GM19467 (cell line): ENCODE measurements around the gene SEL1L2.

Experiments
- ATAC-seq: cut with Tn5 transposase; IDR thresholded peaks from one replicate; pipeline ENCODE4 v1.9.1; 2021; ENCODE audit warnings: mild to moderate bottlenecking, moderate library complexity; ENCODE audit not compliant: unreplicated experiment

Gene SEL1L2

GRCh38 chr20:13821876-13822275 is 168.5 kb downstream of the SEL1L2 start:
- no peak for ATAC-seq

- ATAC-seq, result peak; percentile 84
Observed at GRCh38 chr20:13819885-13820645, 170.3 kb downstream of the SEL1L2 start.

GRCh38 chr20:13817342-13817741 is 173.1 kb downstream of the SEL1L2 start:
- no peak for ATAC-seq

GRCh38 chr20:13816757-13817156 is 173.7 kb downstream of the SEL1L2 start:
- ATAC-seq, result no peak

- no peak for ATAC-seq
Observed at GRCh38 chr20:13814672-13815071, 175.7 kb downstream of the SEL1L2 start.

- no peak for ATAC-seq
Observed at GRCh38 chr20:13813910-13814309, 176.5 kb downstream of the SEL1L2 start.

GRCh38 chr20:13810446-13810845 is 180.0 kb downstream of the SEL1L2 start:
- no peak for ATAC-seq

GRCh38 chr20:13809855-13810254 is 180.6 kb downstream of the SEL1L2 start:
- ATAC-seq, result no peak

- ATAC-seq, result no peak
Observed at GRCh38 chr20:13809373-13809772, 181.0 kb downstream of the SEL1L2 start.

GRCh38 chr20:13800728-13801134 is 189.7 kb downstream of the SEL1L2 start:
- ATAC-seq, result no peak

- ATAC-seq, result no peak
Observed at GRCh38 chr20:13799974-13800373, 190.4 kb downstream of the SEL1L2 start.
